Ishikawa (cell line): Measurements from ENCODE around the gene ATXN1.

ENCODE experiments used
- FOXM1 ChIP-seq: IDR thresholded peaks from 2 replicates; pipeline ENCODE4 v1.6.1; 2012; ENCODE audit warnings: low read depth, borderline replicate concordance
- MAX ChIP-seq: IDR thresholded peaks from 2 replicates; pipeline ENCODE4 v1.6.1; 2012

DNA sequence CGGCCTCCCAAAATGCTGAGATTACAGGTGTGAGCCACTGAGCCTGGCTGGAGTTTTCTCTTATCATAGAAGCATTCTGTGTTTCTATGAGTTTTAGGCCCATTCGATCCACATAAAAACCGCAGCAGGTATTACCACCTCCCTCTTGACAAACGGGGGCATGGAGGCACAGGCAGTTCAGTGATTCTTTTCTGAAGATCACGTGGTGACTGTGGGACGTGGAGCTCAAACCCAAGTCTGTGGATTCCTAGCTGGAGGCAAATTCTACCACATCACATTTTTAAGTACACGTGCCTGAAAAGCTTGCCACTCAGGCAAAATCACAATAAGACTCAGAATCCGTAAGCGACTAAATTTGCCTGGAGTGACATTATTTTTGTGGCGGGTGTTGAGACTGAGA lies 331.6 kb downstream of the ATXN1 start:
- TF ChIP-seq FOXM1 (no peak), MAX (no peak)
